ENCODE results near the gene SEMA3G. TPM values are rescaled to one million over a fixed set of nuclear protein-coding genes. Genes with fewer than 3 reads are reported as not detected.

SEMA3G gene
- total RNA-seq: 2.8 TPM

DNA sequence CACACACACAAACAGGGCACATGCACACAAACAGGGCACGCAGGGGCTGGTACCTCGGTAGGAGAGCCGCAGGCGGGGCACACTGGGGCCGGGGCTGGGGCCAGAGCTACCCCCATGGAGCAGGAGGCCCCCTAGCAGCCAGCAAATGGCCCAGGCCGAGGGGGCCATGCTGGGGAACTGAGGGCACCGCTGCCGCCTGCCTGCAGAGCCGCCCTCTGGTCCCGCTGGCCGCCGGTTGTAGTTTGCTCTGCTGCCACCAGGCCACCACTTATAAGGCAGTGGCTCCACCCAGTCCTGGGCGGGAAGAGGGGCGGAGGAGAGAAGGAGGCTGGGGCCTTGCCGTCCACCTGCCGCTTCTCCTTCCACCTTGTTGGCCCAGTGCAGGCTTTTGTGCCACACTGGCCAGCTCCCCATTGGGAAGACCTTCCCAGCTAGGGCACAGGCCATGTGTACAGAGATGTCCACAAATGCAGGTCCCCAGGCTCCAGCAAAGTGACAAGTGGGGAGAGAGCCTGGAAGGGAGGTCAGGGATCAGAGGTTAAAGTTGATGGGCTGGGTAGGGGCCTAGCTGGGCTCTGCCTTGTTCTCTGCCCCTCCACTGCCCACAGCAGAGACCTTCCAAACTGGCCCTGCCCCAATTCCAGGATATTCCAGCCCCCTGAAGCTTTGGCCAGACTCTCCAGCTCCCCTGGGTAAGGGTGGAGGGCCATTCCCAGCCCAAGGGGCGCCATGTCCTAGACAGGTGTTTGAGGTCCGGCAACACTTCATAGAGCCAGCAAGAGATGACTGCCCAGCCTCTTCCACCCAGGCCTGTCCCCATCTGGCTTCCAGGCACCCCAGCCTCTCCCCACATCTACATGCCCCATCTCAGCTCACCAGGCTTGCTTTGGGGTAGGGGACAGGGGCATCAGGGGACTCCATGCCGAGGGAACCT is at the start of gene SEMA3G:
TSS of gene SEMA3G (minus strand) at position 244 of the 934 bp plus-strand sequence. CDS start at position 168, 76 bp downstream.

DNA sequence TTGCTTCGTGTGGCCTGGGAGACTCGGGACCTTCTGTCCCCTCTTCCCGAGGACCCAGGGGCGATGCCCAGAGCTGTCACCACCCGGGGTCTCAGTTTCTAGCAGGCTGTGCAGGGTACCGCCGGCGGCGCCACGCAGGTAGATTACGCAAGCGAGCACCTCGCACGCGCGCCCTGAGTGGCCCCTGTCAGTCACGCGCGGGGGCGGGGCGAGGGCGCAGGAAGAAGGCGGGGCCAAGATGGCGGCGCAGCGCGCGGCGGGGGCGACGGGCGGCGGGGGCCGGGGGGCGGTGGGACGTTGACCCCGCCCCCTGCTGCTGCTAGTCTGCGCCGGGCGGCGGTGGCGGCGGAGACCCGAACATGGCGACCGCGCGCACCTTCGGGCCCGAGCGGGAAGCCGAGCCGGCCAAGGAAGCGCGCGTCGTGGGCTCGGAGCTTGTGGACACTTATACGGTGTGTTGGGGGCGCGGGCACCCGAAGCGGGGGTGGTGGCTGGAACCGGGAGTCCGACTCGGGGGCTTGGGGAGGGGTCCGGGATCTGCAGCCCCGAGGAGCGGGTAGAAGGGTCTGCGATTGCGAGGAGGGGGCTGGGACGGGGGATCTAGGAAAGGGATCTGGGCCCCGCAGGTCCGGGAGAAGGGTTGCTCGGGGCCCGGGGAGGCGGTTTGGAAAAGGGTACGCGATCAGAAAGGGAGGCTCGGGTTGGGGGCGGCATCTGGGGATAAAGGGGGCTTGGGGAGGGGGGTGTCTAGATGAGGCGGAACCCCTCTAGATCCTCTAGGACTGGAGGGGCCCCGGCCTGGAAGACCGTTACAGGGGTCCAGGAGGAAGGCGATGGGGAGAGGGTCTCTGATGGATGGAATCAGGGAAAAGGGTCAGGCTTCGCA is 10.6 kb upstream of the SEMA3G start, which contains the start of gene NISCH:
TSS of gene NISCH (plus strand) at position 322 of the 886 bp plus-strand sequence. CDS start at position 360, 38 bp downstream.

DNA sequence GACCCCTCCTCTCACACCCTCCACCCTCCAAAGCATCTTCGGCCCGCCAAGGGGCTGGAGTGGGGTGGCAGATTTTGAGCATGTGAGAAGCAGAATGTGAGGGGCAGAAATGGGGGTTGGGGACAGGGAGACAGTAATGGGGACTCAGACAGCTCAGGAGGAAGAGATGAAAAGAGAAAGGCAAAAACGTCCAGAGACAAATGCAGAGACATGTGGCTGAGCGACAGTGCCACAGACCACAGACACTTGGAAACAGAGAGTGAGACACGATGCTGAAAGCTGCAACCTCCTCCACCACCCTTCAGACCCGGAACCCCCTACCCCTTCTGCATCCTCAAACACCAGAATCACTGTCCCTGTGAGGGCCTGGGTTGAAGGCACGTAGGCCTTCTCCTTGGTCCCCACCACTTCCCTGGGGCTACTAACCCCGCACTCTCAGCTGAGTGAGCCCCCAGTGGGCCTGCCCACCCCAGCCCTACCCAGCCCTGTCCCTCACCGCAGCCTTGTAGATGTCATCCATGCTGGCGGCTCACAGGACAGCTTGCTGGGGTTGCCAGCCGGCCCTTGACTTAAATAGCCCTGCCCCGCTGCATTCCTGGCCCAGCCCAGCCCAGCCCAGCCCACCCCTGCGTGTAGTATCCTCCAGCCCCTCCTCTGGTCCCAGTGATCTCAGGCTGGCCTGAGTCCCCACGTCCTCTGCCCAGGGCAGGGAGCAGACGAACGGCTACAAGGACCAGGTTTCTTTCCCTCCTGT is 8.8 kb upstream of the SEMA3G start, which contains the start of gene TNNC1:
TSS of gene TNNC1 (minus strand) at position 546 of the 754 bp plus-strand sequence. CDS start at position 520, 26 bp downstream.

Other genes with a start within 250 kb of the SEMA3G start
- gene ALAS1, start 246.9 kb downstream of the SEMA3G start, total RNA-seq: 36.3 TPM
- 0.31 TPM for gene TLR9, start 219.5 kb downstream of the SEMA3G start, total RNA-seq
- gene TWF2, start 205.9 kb downstream of the SEMA3G start, total RNA-seq: 26.9 TPM
- gene PPM1M, start 199.3 kb downstream of the SEMA3G start, total RNA-seq: 7.8 TPM
- gene WDR82, start 166.5 kb downstream of the SEMA3G start, total RNA-seq: 144 TPM
- gene GLYCTK, start 157.3 kb downstream of the SEMA3G start, total RNA-seq: 5.6 TPM
- 6.3 TPM for gene DNAH1, start 128.8 kb downstream of the SEMA3G start, total RNA-seq
- gene BAP1, start 35.1 kb downstream of the SEMA3G start, total RNA-seq: 123 TPM
- 5.0 TPM for gene PHF7, start 34.4 kb downstream of the SEMA3G start, total RNA-seq
- gene TNNC1, start 8.9 kb upstream of the SEMA3G start, total RNA-seq: not detected
- gene NISCH, start 10.5 kb upstream of the SEMA3G start, total RNA-seq: 139 TPM
- 11.9 TPM for gene STAB1, start 50.2 kb upstream of the SEMA3G start, total RNA-seq
- gene NT5DC2, start 88.8 kb upstream of the SEMA3G start, total RNA-seq: 71.7 TPM
- 5.0 TPM for gene UQCC5, start 91.5 kb upstream of the SEMA3G start, total RNA-seq
- gene PBRM1, start 240.8 kb upstream of the SEMA3G start, total RNA-seq: 279 TPM
- 76.1 TPM for gene GNL3, start 240.9 kb upstream of the SEMA3G start, total RNA-seq

Data from parietal lobe (tissue), 1 donor.